HepG2 (cell line): ENCODE measurements around the gene TLN1. TPM values are rescaled to one million over a fixed set of nuclear protein-coding genes. Genes with fewer than 3 reads are reported as not detected.

Experiments used
- CEBPZ ChIP-seq: IDR thresholded peaks from 2 replicates; pipeline ENCODE4 v1.6.1; 2012; ENCODE audit warnings: low read length, improper control_type of control experiment
- CREB3 ChIP-seq: sonication (generic); formaldehyde crosslinking; IDR thresholded peaks from 2 replicates; pipeline ENCODE4 v1.5.0; 2020; ENCODE audit warnings: missing genetic modification reagents
- CREBL2 ChIP-seq: sonication (generic); formaldehyde crosslinking; IDR thresholded peaks from 2 replicates; pipeline ENCODE4 v1.8.1; 2023; ENCODE audit warnings: missing genetic modification reagents, mild to moderate bottlenecking, borderline replicate concordance
- FOXA3 ChIP-seq: IDR thresholded peaks from 2 replicates; pipeline ENCODE4 v1.6.1; 2016; ENCODE audit warnings: missing genetic modification reagents, missing compliant biosample characterization
- HDAC1 ChIP-seq: sonication (generic); formaldehyde crosslinking; IDR thresholded peaks from 2 replicates; pipeline ENCODE4 v1.5.1; 2020; ENCODE audit warnings: mild to moderate bottlenecking, missing genetic modification reagents
- KDM1A ChIP-seq: IDR thresholded peaks from 2 replicates; pipeline ENCODE4 v1.6.1; 2016; ENCODE audit warnings: missing compliant biosample characterization
- PLRG1 ChIP-seq: fragments of 450-650 bp; conservative IDR thresholded peaks from 2 replicates; pipeline ENCODE4 v1.6.1; 2016
- REST ChIP-seq, 2 experiments: IDR thresholded peaks; 2 replicates each; pipeline ENCODE4 v1.6.1; 2011 to 2012; ENCODE audit warnings: low read length in 2 of 2, borderline replicate concordance in 1 of 2, low read depth in 1 of 2, mild to moderate bottlenecking in 1 of 2, moderate library complexity in 1 of 2
- SOX13 ChIP-seq, 3 experiments: fragments of 450-650 bp in 1 of 3; sonication (generic) in 1 of 3; formaldehyde crosslinking in 1 of 3; IDR thresholded peaks in 2 of 3; conservative IDR thresholded peaks in 1 of 3; 2 replicates each; pipeline versions ENCODE4 v1.5.0 to v1.6.1; 2016 to 2020; ENCODE audit warnings: antibody characterized with exemption in 1 of 3, mild to moderate bottlenecking in 1 of 3, missing compliant biosample characterization in 1 of 3, missing genetic modification reagents in 1 of 3, moderate library complexity in 1 of 3
- SP140L ChIP-seq: sonication (generic); formaldehyde crosslinking; IDR thresholded peaks from 2 replicates; pipeline ENCODE4 v1.4.0; 2020; ENCODE audit warnings: missing genetic modification reagents, borderline replicate concordance
- TGIF2 ChIP-seq: IDR thresholded peaks from 2 replicates; pipeline ENCODE4 v1.6.1; 2016; ENCODE audit warnings: control low read depth, missing compliant biosample characterization
- ZFP36L2 ChIP-seq: sonication (generic); formaldehyde crosslinking; IDR thresholded peaks from 2 replicates; pipeline ENCODE4 v1.4.0; 2020; ENCODE audit warnings: missing genetic modification reagents
- ZFP37 ChIP-seq: sonication (generic); formaldehyde crosslinking; IDR thresholded peaks from 2 replicates; pipeline ENCODE4 v1.4.0; 2020; ENCODE audit warnings: missing genetic modification reagents, borderline replicate concordance
- ZFY ChIP-seq: sonication (generic); formaldehyde crosslinking; IDR thresholded peaks from 2 replicates; pipeline ENCODE4 v1.4.0; 2020; ENCODE audit warnings: missing genetic modification reagents
- ZNF33B ChIP-seq: sonication (generic); formaldehyde crosslinking; IDR thresholded peaks from 2 replicates; pipeline ENCODE4 v1.5.1; 2020; ENCODE audit warnings: mild to moderate bottlenecking, missing genetic modification reagents
- ZNF570 ChIP-seq: sonication (generic); formaldehyde crosslinking; IDR thresholded peaks from 2 replicates; pipeline ENCODE4 v1.4.0; 2020; ENCODE audit warnings: mild to moderate bottlenecking, missing genetic modification reagents, borderline replicate concordance
- ZNF589 ChIP-seq: sonication (generic); formaldehyde crosslinking; conservative IDR thresholded peaks from 2 replicates; pipeline ENCODE4 v1.8.0; 2022; ENCODE audit warnings: mild to moderate bottlenecking, moderate library complexity, missing genetic modification reagents
- ZSCAN12 ChIP-seq: sonication (generic); formaldehyde crosslinking; IDR thresholded peaks from 2 replicates; pipeline ENCODE4 v1.9.0; 2021; ENCODE audit warnings: mild to moderate bottlenecking, missing genetic modification reagents
- polyA plus RNA-seq, 8 experiments: library from polyadenylated mRNA; depleted of rRNA in 3 of 8; stranded (reverse) in 7 of 8; unstranded in 1 of 8; fragments of >200 nt; fragmentation: Illumina TruSeq in 4 of 8; extraction: Trizol in 4 of 8; gene quantifications; 2 replicates each; pipeline versions ENCODE4 v1.2.1 to v1.2.3, GENCODE V29; 2011 to 2016; ENCODE audit warnings: low read depth in 4 of 8, missing spikeins in 1 of 8, mixed read lengths in 1 of 8; ENCODE audit not compliant: insufficient read depth in 1 of 8
- total RNA-seq, 5 experiments: library from RNA; depleted of rRNA; stranded (reverse); fragments of >200 nt; fragmentation: Illumina TruSeq; extraction: Trizol; gene quantifications; 2 replicates each; pipeline ENCODE4 v1.2.3, GENCODE V29; 2016; ENCODE audit warnings: low read depth in 1 of 5
- TF ChIP-seq, protein P1 (sequence below): sonication (generic); formaldehyde crosslinking; IDR thresholded peaks from 2 replicates; pipeline ENCODE4 v1.8.1; 2023; ENCODE audit warnings: missing genetic modification reagents, inconsistent platforms, borderline replicate concordance

The TLN1 gene
- total and polyA plus RNA-seq, 2 of the 13 experiments (the other 11 are each of a cell fraction or from before 2014, with no cell fraction given): 35.2 to 51.8 TPM

DNA sequence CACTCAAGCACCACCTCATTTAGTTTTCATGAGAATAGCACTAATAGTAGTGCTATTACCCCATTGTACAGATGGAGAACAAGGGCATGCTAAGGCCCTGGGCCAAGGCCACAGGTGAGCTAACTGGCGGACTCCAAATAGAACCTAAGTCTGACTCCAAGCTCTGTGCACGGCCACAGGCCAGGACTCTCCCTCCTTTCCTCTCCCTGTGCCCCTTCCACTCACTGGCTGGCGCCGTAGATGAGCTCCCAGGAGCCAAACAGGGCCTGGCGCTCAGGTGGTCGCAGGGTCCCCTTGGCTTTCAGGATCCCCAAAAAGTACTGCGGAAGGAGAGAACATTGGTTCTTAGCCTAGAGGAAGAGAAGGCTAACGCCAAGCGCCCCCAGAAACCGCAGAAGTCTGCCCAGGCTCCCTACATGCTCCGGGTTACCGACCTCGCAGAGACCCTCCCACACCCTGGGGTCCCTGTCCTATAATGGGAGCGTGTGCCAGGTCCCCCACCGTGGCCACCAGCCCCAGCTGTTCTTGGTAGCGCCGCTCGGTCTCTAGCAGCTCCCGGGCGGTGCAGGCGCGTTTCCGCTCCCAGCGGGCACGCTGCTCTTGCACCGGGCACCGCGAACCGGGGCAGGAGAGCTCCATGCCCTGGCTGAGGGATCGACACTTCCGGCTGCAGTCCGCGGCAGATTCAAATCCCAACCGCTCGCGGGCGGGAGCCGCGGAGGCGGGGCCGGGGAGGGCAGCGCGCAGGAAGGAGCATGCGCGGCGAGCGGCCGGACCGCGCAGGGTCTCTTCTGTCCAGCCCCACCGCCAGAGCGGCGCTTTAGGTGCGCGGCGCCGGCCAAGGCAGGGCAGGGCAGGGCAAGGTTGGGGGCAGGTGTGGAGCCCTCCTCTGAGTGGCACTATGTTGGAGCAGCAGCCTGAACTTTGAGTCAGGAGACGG is 67.2 kb downstream of the TLN1 start, which contains the start of gene ARHGEF39 (continued):
- TF ChIP-seq ZFP37 (CRISPR knock-in tag) (no peak; the same call in 1 of the 2 replicates), CEBPZ (no peak), TGIF2 (CRISPR knock-in tag) (no peak), ZSCAN12 (CRISPR knock-in tag) (no peak), FOXA3 (CRISPR knock-in tag) (peak; percentile 56; the same call in 1 of the 2 replicates), SOX13 (IDR thresholded peaks at IDR 0.05) (no peak; the same call in 1 of the 2 replicates), SOX13 (CRISPR knock-in tag; conservative IDR thresholded peaks at IDR 0.05 in 1 of 2, IDR thresholded peaks at IDR 0.05 in 1 of 2) (peak in 1 of 2 experiments; percentile 48; a peak in 1 of 4 replicates), CREB3 (CRISPR knock-in tag) (no peak), ZFY (CRISPR knock-in tag) (peak; percentile 67), SP140L (CRISPR knock-in tag) (no peak), REST (IDR thresholded peaks at IDR 0.05; ENCODE audit: borderline replicate concordance in 1 of 2, low read depth in 1 of 2, low read length in 2 of 2) (no peak; a peak in 1 of 4 replicates), PLRG1 (no peak), ZNF33B (0 out of 2 replicates have a peak, but pooled peaks have one; percentile 56), KDM1A (CRISPR knock-in tag) (no peak), ZNF589 (CRISPR knock-in tag) (peak; percentile 97), CREBL2 (no peak), ZFP36L2 (CRISPR knock-in tag) (no peak), HDAC1 (CRISPR knock-in tag) (peak; percentile 91), ZNF570 (CRISPR knock-in tag) (no peak)
- TF ChIP-seq, protein P1, sequence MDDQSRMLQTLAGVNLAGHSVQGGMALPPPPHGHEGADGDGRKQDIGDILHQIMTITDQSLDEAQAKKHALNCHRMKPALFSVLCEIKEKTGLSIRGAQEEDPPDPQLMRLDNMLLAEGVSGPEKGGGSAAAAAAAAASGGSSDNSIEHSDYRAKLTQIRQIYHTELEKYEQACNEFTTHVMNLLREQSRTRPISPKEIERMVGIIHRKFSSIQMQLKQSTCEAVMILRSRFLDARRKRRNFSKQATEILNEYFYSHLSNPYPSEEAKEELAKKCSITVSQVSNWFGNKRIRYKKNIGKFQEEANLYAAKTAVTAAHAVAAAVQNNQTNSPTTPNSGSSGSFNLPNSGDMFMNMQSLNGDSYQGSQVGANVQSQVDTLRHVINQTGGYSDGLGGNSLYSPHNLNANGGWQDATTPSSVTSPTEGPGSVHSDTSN: no peak; the same call in 1 of the 2 replicates
